Neural cell (in vitro differentiated cells): ENCODE measurements around the gene NSF.
"Not testable (repeated sequence)": the region's sequence is repeated elsewhere in the genome, so short reads cannot be mapped to it uniquely, and the experiment has no call there.

Experiments used
- EP300 ChIP-seq: fragments of 450-650 bp; conservative IDR thresholded peaks from 2 replicates; pipeline ENCODE4 v1.6.1; 2014; ENCODE audit warnings: antibody characterized with exemption, mild to moderate bottlenecking, moderate library complexity; ENCODE audit not compliant: poor library complexity, severe bottlenecking
- EZH2 ChIP-seq: fragments of 200-600, 300-800 bp; shearing (Covaris generic), sonication (generic); IDR thresholded peaks from 2 replicates; pipeline ENCODE4 v1.6.1; 2014; ENCODE audit warnings: antibody characterized with exemption, low read length, borderline replicate concordance, mild to moderate bottlenecking; ENCODE audit not compliant: insufficient read depth, poor library complexity, severe bottlenecking

GRCh38 chr17:46647688-46648278 lies 57.3 kb downstream of the NSF start:
- TF ChIP-seq EP300, EZH2: not testable (repeated sequence)
